Epithelial cell of esophagus (primary cell): ENCODE data around the gene PMM2.

Experiments
- DNase-seq: peaks from one replicate; pipeline ENCODE4 v3.0.0; 2010; ENCODE audit warnings: low read depth
- H3K4me3 ChIP-seq: 2 replicates; pipeline ENCODE4 v1.5.1; 2011; ENCODE audit warnings: mild to moderate bottlenecking, low read length, control low read depth
- CTCF ChIP-seq: IDR thresholded peaks from 2 replicates; pipeline ENCODE4 v1.5.1; 2011; ENCODE audit warnings: low read depth, mild to moderate bottlenecking, low read length, control low read depth, inconsistent platforms; ENCODE audit not compliant: insufficient read depth; ENCODE audit errors: missing control alignments

Gene PMM2

GRCh38 chr16:8818504-8819270 is 21.0 kb downstream of the PMM2 start:
- DNase-seq, result no peak
- no peak for TF ChIP-seq CTCF
- no peak overlapping the region for H3K4me3 ChIP-seq

- no peak overlapping the region for H3K4me3 ChIP-seq
- no peak for TF ChIP-seq CTCF
These were observed 21.9 kb downstream of the PMM2 start for GRCh38 chr16:8819411-8820034.

DNA sequence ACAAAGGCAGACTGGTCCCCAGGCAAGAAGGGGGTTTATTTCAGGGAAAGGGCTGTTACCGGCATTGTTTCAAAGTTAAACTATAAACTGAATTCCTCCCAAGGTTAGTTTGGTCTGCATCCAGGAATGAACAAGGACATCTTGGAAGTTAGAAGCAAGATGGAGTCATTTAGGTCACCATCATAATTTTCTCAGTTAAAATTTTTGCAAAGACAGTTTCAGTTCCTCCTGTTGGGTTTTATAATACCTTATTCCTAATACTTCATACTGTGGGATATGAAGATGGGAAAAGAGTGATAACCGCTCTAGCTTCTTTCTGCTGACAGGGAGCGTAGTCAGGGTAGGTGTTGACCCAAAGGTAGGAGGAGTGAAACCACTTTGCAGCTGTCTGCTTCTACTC is 24.8 kb downstream of the PMM2 start:
- no peak overlapping the region for H3K4me3 ChIP-seq
- DNase-seq, result no peak
- no peak for TF ChIP-seq CTCF

More at GRCh38 chr16:8819411-8820034, 21.9 kb downstream of the PMM2 start:
- no peak for DNase-seq

DNA sequence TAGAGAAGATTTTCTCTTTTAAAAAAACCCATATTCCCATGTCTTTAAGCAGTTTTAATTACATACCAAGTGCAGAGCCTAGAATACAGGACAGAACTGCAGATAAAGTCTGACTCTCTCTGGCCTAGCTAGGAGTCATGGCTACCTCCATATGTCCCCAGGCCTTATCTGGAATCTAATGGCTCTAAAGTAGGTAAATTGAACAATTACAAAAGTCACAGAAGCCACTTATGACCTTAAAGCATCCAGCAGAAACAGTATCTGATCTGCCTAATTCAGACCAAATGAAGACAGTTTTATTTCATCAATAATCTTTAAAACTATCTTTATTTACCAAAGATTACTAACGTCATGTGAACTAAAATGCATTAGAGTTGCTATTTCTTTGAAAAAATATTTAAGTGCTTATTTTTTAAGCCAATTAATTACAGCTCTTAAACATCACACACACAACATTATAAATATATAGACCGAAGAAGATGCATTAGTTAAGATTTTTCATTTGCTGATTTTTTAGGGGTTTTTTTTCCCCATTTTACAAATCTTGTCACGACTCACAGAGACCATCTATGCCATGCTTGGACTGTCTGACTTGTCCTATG is 28.7 kb downstream of the PMM2 start:
- no peak for TF ChIP-seq CTCF
- DNase-seq, result no peak
- no peak overlapping the region for H3K4me3 ChIP-seq

DNA sequence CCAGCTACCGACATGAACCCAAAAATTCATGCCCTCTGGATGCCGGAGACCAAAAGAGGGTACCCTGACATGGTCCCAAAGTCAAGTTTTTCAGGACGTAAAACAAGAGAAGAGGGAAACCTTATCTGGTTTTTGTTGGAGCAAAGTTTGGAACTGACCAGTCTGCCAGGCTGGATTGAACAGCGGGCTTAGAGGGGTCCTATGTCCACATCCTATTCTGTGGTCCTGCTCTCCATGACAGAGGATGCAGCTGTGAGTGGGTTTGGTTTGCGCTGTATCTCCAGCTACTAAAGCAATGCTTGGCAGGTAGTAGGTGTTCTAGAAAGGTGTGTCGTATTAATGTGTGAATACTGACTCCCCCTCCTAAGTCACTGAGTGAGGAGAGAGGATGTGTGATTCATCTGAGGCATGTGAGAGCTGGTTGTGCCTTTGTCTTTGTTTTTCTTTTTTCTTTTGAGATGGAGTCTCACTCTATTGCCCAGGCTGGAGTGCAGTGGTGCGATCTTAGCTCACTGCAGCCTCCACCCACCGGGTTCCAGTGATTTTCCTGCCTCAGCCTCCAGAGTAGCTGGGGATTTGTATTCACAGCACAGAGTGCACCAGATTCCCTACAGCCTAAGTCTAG is 31.0 kb downstream of the PMM2 start:
- no peak for TF ChIP-seq CTCF
- peak; percentile 91 for DNase-seq
- no peak overlapping the region for H3K4me3 ChIP-seq

DNA sequence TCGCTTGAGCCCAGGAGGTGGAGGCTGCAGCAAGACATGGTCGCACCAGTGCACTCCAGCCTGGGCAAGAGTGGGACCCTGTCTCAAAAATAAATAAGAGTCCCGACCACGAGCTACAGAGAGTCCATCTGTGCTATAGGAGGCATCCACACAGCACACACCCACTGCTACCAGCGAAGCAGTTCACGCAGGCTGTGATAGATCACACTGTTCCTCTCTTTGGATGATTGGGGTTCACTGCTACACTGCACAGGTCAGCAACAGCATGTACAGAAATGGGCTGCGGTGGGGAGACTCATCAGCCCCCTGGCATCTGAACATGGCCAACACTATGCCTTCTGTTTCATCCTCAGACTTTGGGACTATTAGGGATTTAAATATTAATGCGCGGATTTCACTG is 33.8 kb downstream of the PMM2 start:
- no peak for DNase-seq
- no peak for TF ChIP-seq CTCF
- H3K4me3 ChIP-seq, result no peak overlapping the region
